ELR (cell line): ENCODE measurements around the gene EGFL8.
"Not testable (repeated sequence)": the region's sequence is repeated elsewhere in the genome, so short reads cannot be mapped to it uniquely, and the experiment has no call there.

Experiments
- DNase-seq: peaks from one replicate; pipeline ENCODE4 v3.0.0-alpha.2; 2015; ENCODE audit warnings: low read depth

EGFL8 gene

GRCh38 chr6:32184084-32184640 lies 19.8 kb downstream of the EGFL8 start, which contains the start of gene AGER:
TSS of gene AGER (minus strand) at chr6:32184253. CDS start at chr6:32184222, 31 bp downstream.
- no peak for DNase-seq

GRCh38 chr6:32185681-32186131 lies 21.3 kb downstream of the EGFL8 start:
- peak; percentile 93 for DNase-seq

GRCh38 chr6:32186151-32186840 lies 21.9 kb downstream of the EGFL8 start:
- not testable (repeated sequence) for DNase-seq

- DNase-seq = no peak
Observed at GRCh38 chr6:32187009-32187709, 22.8 kb downstream of the EGFL8 start.

- DNase-seq = not testable (repeated sequence)
Observed at GRCh38 chr6:32187725-32188380, 23.5 kb downstream of the EGFL8 start.

DNA sequence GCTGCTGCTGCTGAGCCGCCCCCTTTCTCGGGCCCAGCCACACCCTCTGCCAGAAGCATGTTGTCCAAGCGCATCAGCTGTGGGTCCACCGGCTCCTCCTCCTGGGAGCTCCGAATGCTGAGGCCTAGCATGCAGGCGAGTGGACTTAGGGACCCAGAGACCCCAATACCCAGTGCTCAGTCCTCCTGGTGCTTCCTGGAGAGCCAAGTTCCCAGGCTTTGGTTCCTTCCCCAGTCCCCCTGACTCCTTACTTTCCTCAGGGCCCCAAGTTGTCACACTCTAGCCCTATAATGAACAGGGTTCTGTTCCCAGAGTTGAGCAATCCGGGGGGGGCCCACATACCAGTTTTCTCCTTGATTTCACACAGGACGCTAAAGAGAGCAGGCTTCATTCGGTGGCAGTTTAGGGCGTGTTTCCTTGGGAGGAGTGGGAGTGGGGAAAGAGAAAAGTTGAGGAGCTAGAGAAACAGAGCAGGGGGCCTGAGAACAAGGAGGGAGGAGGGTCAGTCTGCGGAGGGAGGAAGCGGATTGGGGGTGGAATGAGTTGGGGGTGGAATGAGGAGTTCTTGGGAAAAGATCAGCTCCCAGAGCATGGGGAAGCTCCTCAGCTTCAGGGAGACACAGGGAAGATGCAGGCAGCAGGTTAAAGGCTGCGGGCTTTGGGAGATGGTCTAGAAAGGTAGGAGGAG lies 24.1 kb downstream of the EGFL8 start:
- DNase-seq = peak; percentile 12

DNA sequence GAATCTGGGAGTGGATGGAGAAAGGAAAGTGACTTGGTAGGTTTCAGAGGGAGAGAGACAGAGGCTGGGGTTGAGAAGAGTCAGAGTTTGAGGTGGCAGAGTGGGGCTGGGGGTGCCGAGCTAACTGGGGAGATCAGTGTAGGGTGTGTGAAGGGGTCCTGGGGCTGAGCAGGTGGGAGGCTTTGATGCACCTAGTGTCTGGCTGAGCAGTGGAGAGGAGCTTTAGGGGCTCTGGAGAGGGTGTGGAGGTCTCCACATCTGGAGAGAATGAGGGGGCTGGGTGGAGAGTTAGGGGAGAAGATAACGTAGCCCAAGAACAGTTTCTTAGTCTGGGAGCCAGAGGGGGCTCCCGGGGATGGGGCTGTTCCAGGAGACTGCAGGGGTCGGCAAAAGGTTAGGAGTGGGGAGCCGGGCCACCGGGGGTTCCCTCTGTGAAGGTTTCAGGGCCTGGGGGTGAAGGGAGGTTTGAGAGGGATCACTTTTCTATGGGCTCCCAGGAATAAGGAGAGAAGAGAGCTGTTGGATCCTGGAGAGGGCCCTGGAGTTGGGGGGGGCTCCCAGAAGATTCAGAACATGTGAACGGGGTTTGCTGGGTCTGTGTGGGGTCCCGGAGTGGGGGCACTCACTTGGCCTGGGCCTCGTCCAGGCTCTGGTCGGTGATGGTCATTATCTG lies 24.8 kb downstream of the EGFL8 start:
- DNase-seq = peak; percentile 25

DNA sequence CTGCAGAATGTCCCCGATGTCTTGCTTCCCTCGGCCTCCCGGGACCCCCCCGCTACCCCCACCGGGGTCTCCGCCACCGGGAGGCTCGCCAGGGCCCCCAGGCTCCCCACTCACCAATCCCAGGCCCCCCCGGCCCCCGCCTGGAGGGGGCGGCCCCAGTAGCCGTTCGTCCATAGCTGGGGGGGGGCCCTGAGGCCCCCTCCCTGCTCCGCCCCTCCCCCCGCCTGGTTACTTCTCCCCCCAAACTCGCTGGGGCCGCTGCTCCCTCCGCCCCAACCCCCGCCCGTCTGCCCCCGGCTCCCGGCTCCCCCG lies 25.3 kb downstream of the EGFL8 start:
- no peak for DNase-seq

DNA sequence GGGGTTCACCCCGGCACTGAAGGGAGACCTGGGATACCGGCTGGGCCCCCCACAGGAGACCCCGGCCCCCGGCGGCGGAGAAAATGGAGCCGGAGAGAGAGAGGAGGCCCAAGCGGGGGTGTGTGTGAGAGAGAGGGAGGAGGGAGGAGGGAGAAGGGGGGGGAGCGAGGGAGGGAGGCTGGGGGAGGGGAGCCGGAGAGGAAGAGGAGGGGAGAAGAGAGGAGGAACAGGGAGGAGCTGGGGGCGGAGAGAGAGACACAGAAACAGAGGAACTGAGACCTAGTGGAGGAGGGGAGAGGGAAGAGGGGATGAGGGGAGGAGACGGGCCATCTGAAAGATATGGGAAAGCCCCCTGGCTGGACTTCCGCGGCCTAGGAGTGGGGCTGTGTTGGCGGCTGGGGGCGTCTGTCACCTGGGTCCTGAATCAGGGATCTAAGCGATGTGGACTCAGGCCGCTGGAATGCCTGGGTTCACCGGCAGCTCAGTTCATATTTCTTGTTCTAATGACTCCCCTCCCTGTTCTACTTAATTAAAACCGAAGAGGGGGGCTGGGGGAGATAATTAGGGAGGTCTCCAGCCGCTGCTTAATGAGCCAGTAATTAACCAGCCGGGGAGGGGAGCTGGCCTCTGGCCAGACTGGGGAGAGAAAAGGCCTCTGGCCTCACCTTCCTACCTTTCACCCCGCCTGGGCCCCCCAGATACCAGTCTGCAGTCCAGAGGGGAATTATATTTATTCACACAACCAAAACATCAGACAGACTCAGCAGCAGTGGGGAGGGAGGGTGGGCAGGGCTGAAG lies 25.9 kb downstream of the EGFL8 start, which contains the start of gene PBX2:
Gene PBX2, minus strand, starts transcription at position 149 of the 798 bp plus-strand sequence. CDS start 287 bp downstream, outside the sequence.
- peak; percentile 89 for DNase-seq

GRCh38 chr6:32190911-32191677 lies 26.7 kb downstream of the EGFL8 start:
- DNase-seq = no peak

DNA sequence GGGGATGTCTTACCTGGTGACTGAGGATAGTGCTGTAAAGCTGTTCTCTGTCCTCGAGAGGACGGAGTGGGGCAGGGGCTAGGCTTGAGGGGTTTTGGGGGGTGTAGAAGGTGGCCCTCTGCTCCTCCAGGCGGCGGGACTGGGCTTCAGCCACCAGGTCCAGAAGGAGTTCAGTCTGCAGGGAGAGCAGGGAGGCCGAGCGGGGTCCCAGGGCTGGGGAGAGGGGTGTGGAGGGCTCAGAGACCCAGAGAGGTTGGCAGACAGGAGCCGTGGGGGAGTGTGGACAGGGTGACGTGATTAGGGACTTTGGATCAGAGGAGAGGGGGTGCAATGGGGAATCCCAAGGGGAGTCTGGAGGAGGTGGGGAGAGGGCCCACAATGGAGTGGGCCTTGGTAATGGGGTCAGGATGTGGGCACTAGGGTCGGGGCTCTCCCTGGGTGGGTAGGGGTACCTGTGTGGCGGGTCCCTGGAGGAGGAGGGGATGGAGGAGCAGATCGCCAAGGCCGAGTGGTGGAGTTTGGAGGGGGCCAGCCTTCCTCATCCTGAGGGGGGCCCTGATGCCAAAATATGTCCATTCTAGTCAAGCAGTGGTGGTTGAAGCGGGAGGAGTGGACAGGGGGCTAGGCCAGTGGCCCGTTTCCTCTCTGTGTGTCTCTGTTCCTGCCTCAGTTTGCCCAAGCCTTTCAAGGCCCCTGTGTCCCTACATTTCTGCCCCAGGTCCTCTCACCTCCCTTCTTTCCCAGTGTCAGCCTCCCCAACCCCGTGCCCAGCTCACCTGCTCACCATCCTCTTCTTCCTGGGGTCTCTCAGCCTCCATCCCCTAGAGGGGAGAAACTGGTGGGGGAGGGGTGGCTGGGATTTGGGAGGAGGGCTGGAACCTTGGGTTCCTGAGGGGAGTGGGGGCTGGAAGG lies 27.6 kb downstream of the EGFL8 start:
- DNase-seq = no peak

DNA sequence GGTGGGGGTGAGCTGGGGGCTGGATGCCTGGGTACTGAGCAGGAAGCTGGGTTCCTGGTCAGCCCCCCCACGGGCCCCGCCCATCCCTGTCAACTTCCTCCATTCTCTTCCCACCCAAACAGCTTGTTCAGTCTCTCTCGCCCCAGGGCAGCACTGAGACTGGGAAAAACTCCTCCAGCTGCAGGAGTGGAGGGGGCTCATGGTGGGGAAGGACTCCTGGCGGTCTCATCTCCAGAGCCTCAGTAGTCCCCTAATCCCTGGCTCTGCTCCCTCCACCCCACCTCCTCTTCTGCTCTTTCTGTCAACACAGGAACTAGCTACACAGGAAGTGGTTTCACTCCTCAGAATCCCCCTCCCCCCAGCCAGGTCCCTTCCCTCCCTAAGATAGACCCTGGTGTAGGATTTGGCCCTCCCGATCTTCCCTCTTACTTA lies 28.2 kb downstream of the EGFL8 start, which contains the start of gene GPSM3:
Gene GPSM3, minus strand, starts transcription at position 36 of the 432 bp plus-strand sequence. CDS start 130 bp downstream, outside the sequence.
- peak; percentile 68 for DNase-seq

DNA sequence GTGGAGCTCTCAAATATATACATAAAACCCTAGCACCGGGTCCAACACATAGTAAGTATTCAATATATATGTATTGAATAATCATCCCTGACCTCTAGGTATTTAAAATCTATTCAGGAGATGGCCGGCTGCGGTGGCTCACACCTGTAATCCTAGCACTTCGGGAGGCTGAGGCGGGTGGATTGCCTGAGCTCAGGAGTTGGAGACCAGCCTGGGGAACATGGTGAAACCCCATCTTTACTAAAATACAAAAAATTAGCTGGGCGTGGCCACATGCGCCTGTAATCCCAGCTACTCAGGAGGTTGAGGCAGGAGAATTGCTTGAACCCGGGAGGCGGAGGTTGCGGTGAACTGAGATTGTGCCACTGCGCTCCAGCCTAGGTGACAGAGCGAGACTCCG lies 28.7 kb downstream of the EGFL8 start:
- not testable (repeated sequence) for DNase-seq

DNA sequence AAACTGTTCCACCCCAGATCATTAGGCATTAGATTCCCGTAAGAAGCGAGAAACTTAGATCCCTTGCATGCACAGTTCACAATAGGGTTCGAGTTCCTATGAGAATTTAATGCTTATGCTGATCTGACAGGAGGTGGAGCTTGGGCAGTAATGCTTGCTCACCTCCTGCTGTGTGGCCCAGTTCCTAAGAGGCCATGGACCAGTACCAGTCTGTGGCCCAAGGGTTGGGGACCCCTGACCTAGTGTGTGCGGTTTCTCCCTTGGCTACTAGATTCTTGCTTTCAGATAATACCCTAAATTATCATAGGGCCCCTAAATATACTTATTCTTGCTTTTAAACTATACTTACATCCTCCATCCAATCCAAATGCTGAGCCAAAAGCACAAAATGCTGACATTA lies 30.0 kb downstream of the EGFL8 start:
- no peak for DNase-seq

- DNase-seq = peak; percentile 74
Observed at GRCh38 chr6:32194825-32195651, 30.6 kb downstream of the EGFL8 start.

GRCh38 chr6:32195652-32195901 lies 31.2 kb downstream of the EGFL8 start:
- DNase-seq = peak; percentile 100

DNA sequence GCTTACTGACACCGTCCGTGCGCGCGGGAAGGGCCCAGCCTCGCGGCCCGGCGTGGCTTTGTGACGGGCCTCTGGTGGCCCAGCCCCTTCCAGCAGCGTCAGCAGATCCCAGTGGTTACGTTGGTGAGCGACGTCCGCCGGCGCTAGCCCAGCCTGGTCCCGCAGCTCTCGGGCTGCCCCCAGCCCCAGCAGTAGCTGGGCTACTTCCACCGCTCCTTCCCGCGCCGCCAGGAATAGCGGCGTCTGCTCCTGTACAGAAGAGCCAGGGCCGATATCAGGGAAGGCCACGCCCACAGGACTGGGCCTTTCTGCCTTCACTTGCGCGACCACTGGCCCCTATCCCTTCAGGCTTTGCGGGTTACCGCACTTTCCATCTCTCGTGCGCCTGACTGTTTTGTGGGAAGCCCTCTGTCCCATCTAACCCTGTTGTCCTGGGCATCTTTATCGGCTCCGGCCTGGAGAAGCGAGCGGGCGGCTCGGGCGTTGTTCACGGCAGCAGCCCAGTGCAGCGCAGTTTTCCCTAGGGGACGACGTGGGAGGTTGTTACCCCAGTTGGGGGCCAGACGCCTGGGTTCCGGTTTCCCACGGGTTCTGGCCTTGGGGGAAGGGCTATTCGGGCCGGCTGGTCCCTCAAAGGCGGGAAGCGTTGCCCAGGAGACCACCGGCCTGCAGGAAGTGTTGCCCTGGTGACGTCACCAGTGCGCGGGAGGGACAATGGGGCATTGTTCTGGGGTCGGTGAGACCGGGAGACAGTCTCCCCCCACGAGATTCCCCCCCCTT lies 31.7 kb downstream of the EGFL8 start:
- peak; percentile 93 for DNase-seq
